ENCODE results near the gene VWA5A. TPM values are rescaled to one million over a fixed set of nuclear protein-coding genes. Genes with fewer than 3 reads are reported as not detected.
A peak's percentile ranks its signal among the peaks of the same experiment; 100 is the strongest.

VWA5A gene
- total RNA-seq, 2 experiments from 2014 or later = 9.7 to 11.4 TPM

GRCh38 chr11:124176925-124177715 lies 61.9 kb downstream of the VWA5A start:
- intact Hi-C loops (cut with micrococcal nuclease) = no loop called here
- Mint-ChIP-seq H3K9me3 (no peaks in the 10 kb centered on the region), H3K36me3 (ENCODE audit: low read depth) (no peaks in the 10 kb centered on the region), H3K4me3 (no peak overlapping the region), H3K27ac (no peak overlapping the region), H3K4me1 (ENCODE audit: low read depth) (no peaks in the 10 kb centered on the region), H3K27me3 (ENCODE audit: low read depth) (no peaks in the 10 kb centered on the region)
- CTCF ChIA-PET = no interaction called here
- DNase-seq = no peak

DNA sequence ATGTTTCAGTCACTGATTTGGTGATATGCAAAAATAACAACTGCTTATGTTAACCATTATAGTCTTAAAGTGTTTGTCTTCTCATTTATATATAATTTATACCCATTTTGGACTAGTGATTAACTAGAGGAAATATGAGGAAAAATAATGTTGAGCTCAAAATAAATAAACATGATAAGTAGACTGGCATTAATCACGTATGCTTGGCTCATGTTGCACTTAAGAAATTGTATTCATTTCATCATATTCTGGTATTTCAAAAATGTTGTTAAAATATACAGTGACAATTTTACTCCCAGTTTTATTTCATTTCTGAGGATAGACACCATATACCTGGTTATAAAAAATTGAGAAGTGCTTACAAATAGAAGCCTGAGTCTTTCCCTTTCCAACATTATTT lies 64.1 kb downstream of the VWA5A start:
- Mint-ChIP-seq H3K36me3 (ENCODE audit: low read depth) (no peaks in the 10 kb centered on the region), H3K4me1 (ENCODE audit: low read depth) (no peaks in the 10 kb centered on the region), H3K27me3 (ENCODE audit: low read depth) (no peaks in the 10 kb centered on the region), H3K9me3 (no peaks in the 10 kb centered on the region), H3K4me3 (no peak overlapping the region), H3K27ac (no peak overlapping the region)
- CTCF ChIA-PET = no interaction called here
- DNase-seq = no peak
- intact Hi-C loops (cut with micrococcal nuclease) = no loop called here

- H3K4me1 Mint-ChIP-seq (ENCODE audit: low read depth) = no peaks in the 10 kb centered on the region
- DNase-seq = no peak
- H3K36me3 Mint-ChIP-seq (ENCODE audit: low read depth) = no peaks in the 10 kb centered on the region
- intact Hi-C loops (cut with micrococcal nuclease) = no loop called here
- H3K27ac Mint-ChIP-seq = no peak within 1 kb of the TSS
- CTCF ChIA-PET = no interaction called here
- no peaks in the 10 kb centered on the region for H3K9me3 Mint-ChIP-seq
- H3K27me3 Mint-ChIP-seq (ENCODE audit: low read depth) = peaks cover 4% of the 10 kb centered on the region
- H3K4me3 Mint-ChIP-seq = no peak within 1 kb of the TSS
These were observed 67.8 kb downstream of the VWA5A start, which contains the start of gene OR10D3 for GRCh38 chr11:124183068-124183467. Gene OR10D3, plus strand, starts transcription at chr11:124183345. Its CDS starts 1,925 bp downstream, at chr11:124185270.

- intact Hi-C loops (cut with micrococcal nuclease) = no loop called here
- Mint-ChIP-seq H3K4me1 (ENCODE audit: low read depth) (no peaks in the 10 kb centered on the region), H3K36me3 (ENCODE audit: low read depth) (no peaks in the 10 kb centered on the region), H3K4me3 (no peak overlapping the region), H3K27me3 (ENCODE audit: low read depth) (peaks cover 16% of the 10 kb centered on the region), H3K27ac (no peak overlapping the region), H3K9me3 (no peaks in the 10 kb centered on the region)
- no peak for DNase-seq
- CTCF ChIA-PET = no interaction called here
These were observed 75.3 kb downstream of the VWA5A start for GRCh38 chr11:124190298-124191139.

DNA sequence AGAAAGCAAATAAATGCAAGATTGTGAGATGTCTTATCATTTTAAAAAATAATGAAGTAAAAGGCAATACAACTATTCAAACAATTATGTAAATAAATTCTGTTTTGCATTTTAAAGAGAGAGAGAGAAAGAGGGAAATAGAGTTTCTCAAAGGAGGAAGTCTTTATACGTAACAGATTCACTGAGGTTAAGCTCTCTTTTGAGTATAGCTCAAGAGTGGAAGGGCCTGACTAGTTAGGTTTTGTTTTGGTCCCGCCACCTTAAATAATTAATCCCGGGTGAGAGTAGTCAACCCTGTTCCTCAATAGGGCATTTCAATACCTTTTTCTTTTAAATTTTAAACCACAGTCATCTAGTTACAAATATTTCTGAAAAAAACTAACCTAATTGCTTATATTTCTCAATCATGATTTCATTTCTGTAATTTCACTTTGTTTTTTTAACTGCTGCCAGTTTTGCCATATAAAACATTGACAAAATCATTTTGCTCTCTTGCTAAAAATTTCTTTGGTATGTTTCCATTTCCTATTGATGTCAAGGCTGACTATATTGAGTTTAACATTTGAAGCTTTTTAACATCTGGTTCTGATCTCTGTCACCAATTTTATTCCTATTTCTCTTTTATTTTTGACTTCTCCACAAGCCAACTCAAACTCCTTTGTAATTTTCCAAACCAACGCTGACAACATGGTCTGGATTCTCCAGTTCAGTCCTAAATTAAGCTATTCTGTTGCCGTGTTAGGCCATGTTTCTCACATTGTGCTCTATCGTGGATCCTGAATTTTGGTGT lies 78.2 kb downstream of the VWA5A start:
- H3K4me1 Mint-ChIP-seq (ENCODE audit: low read depth) = no peaks in the 10 kb centered on the region
- CTCF ChIA-PET = interaction anchor here (1.0 to 2.8 kb wide), 9 partner anchors 15 to 127 kb away, joined by 3 to 37 read pairs (median 6); partner anchors contain the start of gene VWA5A
- no peaks in the 10 kb centered on the region for H3K9me3 Mint-ChIP-seq
- intact Hi-C loops (cut with micrococcal nuclease) = no loop called here
- H3K4me3 Mint-ChIP-seq = no peak overlapping the region
- no peak for DNase-seq
- H3K36me3 Mint-ChIP-seq (ENCODE audit: low read depth) = no peaks in the 10 kb centered on the region
- no peak overlapping the region for H3K27ac Mint-ChIP-seq
- peaks cover 19% of the 10 kb centered on the region for H3K27me3 Mint-ChIP-seq (ENCODE audit: low read depth)

DNA sequence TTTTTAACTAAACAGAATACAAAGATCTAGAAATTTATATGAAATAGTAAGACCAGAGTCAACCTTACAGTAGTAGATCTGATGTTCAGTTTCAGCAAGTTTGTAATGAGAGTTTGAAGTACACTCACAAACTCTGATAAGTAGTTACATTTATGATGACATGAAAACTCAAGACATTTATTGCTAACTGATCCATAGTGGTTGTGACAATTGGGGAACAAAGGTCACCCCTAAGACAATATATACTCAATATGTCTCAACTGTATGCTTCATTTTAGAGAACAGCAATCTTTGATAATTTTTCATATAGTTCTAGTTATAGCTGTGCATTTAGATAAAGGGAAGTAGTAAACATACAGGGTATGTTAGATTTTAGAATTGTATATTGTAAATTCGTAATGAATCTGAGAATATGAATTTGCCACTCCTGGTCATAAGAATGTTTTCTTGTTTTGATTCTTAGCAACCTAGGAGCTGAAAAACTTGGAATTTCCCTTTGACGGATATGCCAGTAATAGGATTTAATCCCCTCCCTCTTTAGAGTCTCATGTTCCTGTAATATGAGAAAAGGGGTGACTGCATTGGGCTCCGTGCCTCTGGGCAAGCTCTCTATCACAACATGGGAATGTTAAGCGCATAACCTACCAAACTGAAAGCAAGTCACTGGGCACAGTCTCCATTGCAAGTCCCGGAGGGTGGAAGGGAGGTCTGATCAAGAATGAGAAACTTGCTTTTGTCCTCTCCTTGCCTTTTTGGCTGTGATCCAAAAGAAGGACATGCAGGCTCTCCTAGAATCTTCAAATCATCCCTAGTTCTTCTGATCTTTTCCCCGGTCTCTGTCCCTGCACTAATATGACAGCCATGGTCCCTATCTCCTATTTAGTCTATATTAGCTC lies 79.3 kb downstream of the VWA5A start:
- Mint-ChIP-seq H3K27me3 (ENCODE audit: low read depth) (peaks cover 19% of the 10 kb centered on the region), H3K27ac (no peak overlapping the region), H3K4me1 (ENCODE audit: low read depth) (no peaks in the 10 kb centered on the region), H3K36me3 (ENCODE audit: low read depth) (no peaks in the 10 kb centered on the region), H3K4me3 (no peak overlapping the region), H3K9me3 (no peaks in the 10 kb centered on the region)
- CTCF ChIA-PET = interaction anchor here (0.9 to 2.8 kb wide), 11 partner anchors 14 to 128 kb away, joined by 3 to 37 read pairs (median 6); partner anchors contain the start of gene VWA5A
- intact Hi-C loops (cut with micrococcal nuclease) = loop anchor here (1.0 to 5.0 kb wide), 3 partner anchors 86 to 447 kb away; no protein-coding TSS in a partner anchor
- no peak for DNase-seq

DNA sequence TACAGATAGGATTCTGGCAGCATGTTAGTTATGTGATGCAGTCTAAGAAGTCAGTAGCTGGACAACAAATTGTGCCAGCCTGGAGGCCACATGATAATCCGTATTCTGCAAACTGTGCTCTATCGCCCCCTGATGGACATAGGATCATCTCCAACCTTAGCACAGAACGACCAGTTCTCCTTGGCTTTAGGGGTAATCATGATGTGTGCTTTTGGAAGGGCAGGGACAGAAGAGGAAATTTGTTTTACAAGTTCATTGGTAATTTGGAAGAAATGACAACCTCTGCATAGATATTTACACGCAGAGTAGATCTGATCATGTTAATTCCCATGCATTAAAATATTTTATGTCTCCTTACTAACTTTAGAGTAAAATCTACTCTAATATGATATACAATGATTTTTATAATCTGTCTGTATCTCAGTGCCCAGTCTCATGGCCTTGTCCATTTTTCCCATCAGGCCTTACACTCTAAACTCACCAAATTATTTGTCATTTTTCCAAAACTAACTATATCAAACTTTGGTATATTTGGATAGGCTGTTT lies 80.0 kb downstream of the VWA5A start:
- H3K4me3 Mint-ChIP-seq = no peak overlapping the region
- H3K27me3 Mint-ChIP-seq (ENCODE audit: low read depth) = peaks cover 17% of the 10 kb centered on the region
- H3K27ac Mint-ChIP-seq = no peak overlapping the region
- no peaks in the 10 kb centered on the region for H3K9me3 Mint-ChIP-seq
- DNase-seq = peak; percentile 71
- CTCF ChIA-PET = interaction anchor here (0.9 to 2.8 kb wide), 9 partner anchors 74 to 129 kb away, joined by 3 to 37 read pairs (median 8); partner anchors contain the start of gene VWA5A
- intact Hi-C loops (cut with micrococcal nuclease) = loop anchor here (1.0 to 5.0 kb wide), 3 partner anchors 87 to 448 kb away; no protein-coding TSS in a partner anchor
- no peaks in the 10 kb centered on the region for H3K4me1 Mint-ChIP-seq (ENCODE audit: low read depth)
- H3K36me3 Mint-ChIP-seq (ENCODE audit: low read depth) = no peaks in the 10 kb centered on the region

Other genes starting within 250 kb of the VWA5A start
- gene TMEM225, start 229.8 kb upstream of the VWA5A start, total RNA-seq = not detected
- not detected for gene OR8D4, start 213.3 kb upstream of the VWA5A start, total RNA-seq
- gene OR4D5, start 175.8 kb upstream of the VWA5A start, total RNA-seq = not detected
- not detected for gene OR6T1, start 171.6 kb upstream of the VWA5A start, total RNA-seq
- not detected for gene OR10S1, start 137.7 kb upstream of the VWA5A start, total RNA-seq
- gene OR10G6, start 120.3 kb upstream of the VWA5A start, total RNA-seq = not detected
- not detected for gene OR10G4, start 102.5 kb upstream of the VWA5A start, total RNA-seq
- not detected for gene OR10G9, start 92.4 kb upstream of the VWA5A start, total RNA-seq
- not detected for gene OR10G8, start 88.7 kb upstream of the VWA5A start, total RNA-seq
- gene OR10G7, start 74.1 kb upstream of the VWA5A start, total RNA-seq = not detected
- gene OR10D3, start 67.9 kb downstream of the VWA5A start, total RNA-seq = not detected
- not detected for gene OR8G1, start 125.6 kb downstream of the VWA5A start, total RNA-seq
- not detected for gene OR8G5, start 140.9 kb downstream of the VWA5A start, total RNA-seq
- not detected for gene OR8D1, start 198.5 kb downstream of the VWA5A start, total RNA-seq
- not detected for gene OR8D2, start 204.7 kb downstream of the VWA5A start, total RNA-seq